ENCODE measurements around the gene CAMK2B. TPM values are rescaled to one million over a fixed set of nuclear protein-coding genes. Genes with fewer than 3 reads are reported as not detected.

Gene CAMK2B
- total and polyA plus RNA-seq, 4 donors = 21.9 to 145 (median 96.0) TPM

DNA sequence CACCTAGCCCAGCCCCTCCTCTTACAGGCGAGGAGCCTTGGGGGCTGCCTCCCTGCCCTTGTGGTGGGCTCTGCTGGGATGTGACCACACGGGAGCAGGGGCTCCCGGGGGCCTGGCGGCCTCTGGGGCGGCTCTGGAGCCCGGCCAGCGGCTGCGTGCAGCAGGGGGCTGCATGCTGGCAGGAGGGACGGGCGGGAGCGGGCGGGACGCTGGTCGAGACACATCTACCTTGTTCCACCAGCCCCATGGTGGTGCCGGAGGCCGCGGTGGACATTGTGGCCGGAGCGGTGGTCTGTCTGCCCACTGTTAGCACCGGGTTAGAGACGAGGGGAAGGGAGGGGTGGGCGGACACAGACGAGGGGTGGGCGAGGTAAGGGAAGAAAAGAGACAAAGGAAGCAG lies 86.0 kb downstream of the CAMK2B start:
- DNase-seq (ENCODE audit: low read depth in 4 of 6, low spot score in 6 of 6) = no peak
- no peaks in the 10 kb centered on the region for H3K9me3 ChIP-seq (ENCODE audit: control insufficient read depth, insufficient read depth, low read length)
- no peaks in the 10 kb centered on the region for H3K27me3 ChIP-seq (ENCODE audit: control insufficient read depth, insufficient read depth, low read length)
- 54% methylated on average over 24 of the region's 24 CpGs for WGBS (ENCODE audit: insufficient coverage)
- peaks cover 34% of the 10 kb centered on the region for H3K4me1 ChIP-seq (ENCODE audit: control insufficient read depth, insufficient read depth, low read length)
- no peak overlapping the region for H3K27ac ChIP-seq (ENCODE audit: low read depth, low read length)
- H3K36me3 ChIP-seq (ENCODE audit: control insufficient read depth, insufficient read depth, low read length) = peaks cover 87% of the 10 kb centered on the region
- no peak overlapping the region for H3K4me3 ChIP-seq (ENCODE audit: low read depth, low read length)

DNA sequence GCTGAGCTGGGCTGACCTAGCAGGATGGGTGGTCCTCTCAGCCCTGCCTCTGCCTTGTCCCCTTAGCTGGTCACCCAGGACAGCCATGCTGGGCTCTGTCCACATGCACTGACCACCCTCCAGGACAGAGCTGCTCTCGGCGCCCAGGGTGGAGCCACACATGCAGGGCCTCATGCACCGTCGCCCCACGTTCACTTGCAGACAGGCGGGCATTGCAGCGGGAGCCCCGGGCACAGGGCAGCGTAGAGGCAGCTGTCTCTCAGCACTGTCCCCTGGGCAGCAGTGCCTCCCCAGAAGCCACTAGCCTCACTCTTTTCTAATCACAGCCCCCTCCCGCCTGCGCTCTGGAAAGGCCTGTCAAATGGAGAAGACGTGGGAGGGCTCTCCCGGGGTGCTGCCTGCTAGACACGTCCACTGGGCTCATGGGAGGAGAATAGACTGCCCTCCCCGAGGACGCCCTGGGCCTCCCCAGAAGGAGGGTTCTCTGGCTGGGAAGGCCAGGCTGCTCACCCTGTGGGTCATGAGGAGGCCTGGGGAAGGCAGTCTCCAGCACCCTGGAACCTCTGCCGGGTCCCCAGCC lies 87.2 kb downstream of the CAMK2B start:
- 75% methylated on average over 17 of the region's 17 CpGs for WGBS (ENCODE audit: insufficient coverage)
- peaks cover 34% of the 10 kb centered on the region for H3K4me1 ChIP-seq (ENCODE audit: control insufficient read depth, insufficient read depth, low read length)
- DNase-seq (ENCODE audit: low read depth in 4 of 6, low spot score in 6 of 6) = no peak
- H3K4me3 ChIP-seq (ENCODE audit: low read depth, low read length) = no peak overlapping the region
- H3K9me3 ChIP-seq (ENCODE audit: control insufficient read depth, insufficient read depth, low read length) = no peaks in the 10 kb centered on the region
- H3K27ac ChIP-seq (ENCODE audit: low read depth, low read length) = no peak overlapping the region
- no peaks in the 10 kb centered on the region for H3K27me3 ChIP-seq (ENCODE audit: control insufficient read depth, insufficient read depth, low read length)
- H3K36me3 ChIP-seq (ENCODE audit: control insufficient read depth, insufficient read depth, low read length) = peaks cover 88% of the 10 kb centered on the region

GRCh38 chr7:44237696-44238095 lies 87.7 kb downstream of the CAMK2B start:
- DNase-seq (ENCODE audit: low read depth in 4 of 6, low spot score in 6 of 6) = no peak
- Histone ChIP-seq H3K9me3 (ENCODE audit: control insufficient read depth, insufficient read depth, low read length) (no peaks in the 10 kb centered on the region), H3K36me3 (ENCODE audit: control insufficient read depth, insufficient read depth, low read length) (peaks cover 88% of the 10 kb centered on the region), H3K4me3 (ENCODE audit: low read depth, low read length) (no peak overlapping the region), H3K27ac (ENCODE audit: low read depth, low read length) (no peak overlapping the region), H3K27me3 (ENCODE audit: control insufficient read depth, insufficient read depth, low read length) (no peaks in the 10 kb centered on the region), H3K4me1 (ENCODE audit: control insufficient read depth, insufficient read depth, low read length) (peaks cover 34% of the 10 kb centered on the region)
- 91% methylated on average over 10 of the region's 10 CpGs for WGBS (ENCODE audit: insufficient coverage)

GRCh38 chr7:44236333-44236728 lies 89.1 kb downstream of the CAMK2B start:
- 54% methylated on average over 2 of the region's 4 CpGs for WGBS (ENCODE audit: insufficient coverage)
- no peaks in the 10 kb centered on the region for H3K27me3 ChIP-seq (ENCODE audit: control insufficient read depth, insufficient read depth, low read length)
- H3K27ac ChIP-seq (ENCODE audit: low read depth, low read length) = no peak overlapping the region
- no peak overlapping the region for H3K4me3 ChIP-seq (ENCODE audit: low read depth, low read length)
- no peaks in the 10 kb centered on the region for H3K9me3 ChIP-seq (ENCODE audit: control insufficient read depth, insufficient read depth, low read length)
- H3K4me1 ChIP-seq (ENCODE audit: control insufficient read depth, insufficient read depth, low read length) = peaks cover 31% of the 10 kb centered on the region
- H3K36me3 ChIP-seq (ENCODE audit: control insufficient read depth, insufficient read depth, low read length) = peaks cover 83% of the 10 kb centered on the region
- DNase-seq (ENCODE audit: low read depth in 4 of 6, low spot score in 6 of 6) = no peak

- Histone ChIP-seq H3K4me1 (ENCODE audit: control insufficient read depth, insufficient read depth, low read length) (peaks cover 25% of the 10 kb centered on the region), H3K4me3 (ENCODE audit: low read depth, low read length) (no peak overlapping the region), H3K27me3 (ENCODE audit: control insufficient read depth, insufficient read depth, low read length) (no peaks in the 10 kb centered on the region), H3K27ac (ENCODE audit: low read depth, low read length) (no peak overlapping the region), H3K9me3 (ENCODE audit: control insufficient read depth, insufficient read depth, low read length) (no peaks in the 10 kb centered on the region), H3K36me3 (ENCODE audit: control insufficient read depth, insufficient read depth, low read length) (peaks cover 86% of the 10 kb centered on the region)
- DNase-seq (ENCODE audit: low read depth in 4 of 6, low spot score in 6 of 6) = no peak
- WGBS (ENCODE audit: insufficient coverage) = 60% methylated on average over 21 of the region's 22 CpGs
Measured at GRCh38 chr7:44235582-44236332, 89.6 kb downstream of the CAMK2B start.

DNA sequence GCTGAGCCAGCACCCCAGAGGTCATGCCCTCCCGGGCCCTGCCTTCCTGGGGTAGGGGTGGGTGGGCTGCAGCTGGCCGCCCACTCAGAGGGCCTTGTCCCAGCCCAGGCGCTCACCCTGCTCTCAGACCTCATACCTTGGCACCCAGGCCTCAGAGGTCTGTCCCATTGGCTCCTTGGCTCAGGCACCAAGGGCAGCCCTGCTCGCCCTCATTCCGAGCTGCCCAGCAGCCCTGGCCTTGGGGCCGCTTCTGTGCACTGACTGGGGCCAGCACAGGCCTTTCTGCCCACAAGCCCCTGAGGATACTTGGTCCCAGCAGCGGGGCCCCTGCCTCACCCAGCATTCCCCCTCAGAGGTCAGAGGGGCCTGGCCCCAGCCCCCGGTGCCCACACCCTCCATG lies 90.3 kb downstream of the CAMK2B start:
- peaks cover 87% of the 10 kb centered on the region for H3K36me3 ChIP-seq (ENCODE audit: control insufficient read depth, insufficient read depth, low read length)
- H3K4me1 ChIP-seq (ENCODE audit: control insufficient read depth, insufficient read depth, low read length) = peaks cover 25% of the 10 kb centered on the region
- no peaks in the 10 kb centered on the region for H3K27me3 ChIP-seq (ENCODE audit: control insufficient read depth, insufficient read depth, low read length)
- no peak overlapping the region for H3K27ac ChIP-seq (ENCODE audit: low read depth, low read length)
- WGBS (ENCODE audit: insufficient coverage) = 94% methylated on average over 5 of the region's 8 CpGs
- no peak for DNase-seq (ENCODE audit: low read depth in 4 of 6, low spot score in 6 of 6)
- H3K4me3 ChIP-seq (ENCODE audit: low read depth, low read length) = no peak overlapping the region
- no peaks in the 10 kb centered on the region for H3K9me3 ChIP-seq (ENCODE audit: control insufficient read depth, insufficient read depth, low read length)

DNA sequence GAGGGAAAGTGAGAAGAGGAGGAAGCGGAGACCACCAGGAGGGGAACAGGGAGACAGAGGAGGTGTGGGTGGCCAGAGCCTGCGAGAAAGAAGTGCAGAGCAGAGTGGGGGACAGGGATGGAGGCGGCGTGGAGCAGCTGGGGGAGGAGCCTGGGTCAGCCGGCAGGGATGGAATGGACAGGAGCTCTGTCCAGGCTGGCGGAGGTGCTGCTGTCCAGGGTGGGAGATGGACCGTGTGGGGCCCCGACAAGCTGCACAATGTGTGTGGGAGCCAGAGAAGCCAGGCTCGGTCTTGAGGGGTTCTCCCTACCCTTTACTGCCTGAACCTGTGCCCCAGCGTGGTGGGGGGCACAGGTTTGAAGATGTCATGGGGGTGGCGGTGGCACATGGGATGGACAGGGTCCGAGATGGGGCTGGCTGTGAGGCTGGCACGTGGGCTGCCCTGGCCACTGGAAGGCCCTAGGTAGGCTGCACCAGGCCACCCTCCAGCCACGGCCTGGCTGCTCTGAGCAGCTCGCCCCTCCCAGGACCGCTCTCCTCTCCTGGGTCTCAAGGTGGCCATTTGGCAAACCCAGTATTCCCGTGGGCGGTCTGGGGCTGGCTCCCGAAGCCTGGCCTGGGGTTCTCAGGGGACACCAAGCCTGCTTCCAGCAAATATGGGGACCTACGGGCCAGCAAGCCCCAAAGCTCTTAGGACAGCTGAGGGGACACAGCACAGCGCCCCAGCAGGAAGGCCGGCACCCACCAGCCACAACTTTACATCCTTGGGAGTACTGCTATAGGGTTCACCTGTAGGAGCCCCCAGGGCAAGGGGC lies 92.3 kb downstream of the CAMK2B start:
- DNase-seq (ENCODE audit: low read depth in 4 of 6, low spot score in 6 of 6) = no peak
- Histone ChIP-seq H3K27ac (ENCODE audit: low read depth, low read length) (no peak overlapping the region), H3K4me1 (ENCODE audit: control insufficient read depth, insufficient read depth, low read length) (peaks cover 22% of the 10 kb centered on the region), H3K27me3 (ENCODE audit: control insufficient read depth, insufficient read depth, low read length) (no peaks in the 10 kb centered on the region), H3K4me3 (ENCODE audit: low read depth, low read length) (no peak overlapping the region), H3K36me3 (ENCODE audit: control insufficient read depth, insufficient read depth, low read length) (peaks cover 90% of the 10 kb centered on the region), H3K9me3 (ENCODE audit: control insufficient read depth, insufficient read depth, low read length) (no peaks in the 10 kb centered on the region)
- WGBS (ENCODE audit: insufficient coverage) = 85% methylated on average over 22 of the region's 22 CpGs

GRCh38 chr7:44232396-44232795 lies 93.0 kb downstream of the CAMK2B start:
- H3K4me1 ChIP-seq (ENCODE audit: control insufficient read depth, insufficient read depth, low read length) = peaks cover 19% of the 10 kb centered on the region
- H3K27me3 ChIP-seq (ENCODE audit: control insufficient read depth, insufficient read depth, low read length) = no peaks in the 10 kb centered on the region
- 83% methylated on average over 13 of the region's 13 CpGs for WGBS (ENCODE audit: insufficient coverage)
- H3K36me3 ChIP-seq (ENCODE audit: control insufficient read depth, insufficient read depth, low read length) = peaks cover 87% of the 10 kb centered on the region
- H3K9me3 ChIP-seq (ENCODE audit: control insufficient read depth, insufficient read depth, low read length) = no peaks in the 10 kb centered on the region
- H3K4me3 ChIP-seq (ENCODE audit: low read depth, low read length) = no peak overlapping the region
- H3K27ac ChIP-seq (ENCODE audit: low read depth, low read length) = no peak overlapping the region
- no peak for DNase-seq (ENCODE audit: low read depth in 4 of 6, low spot score in 6 of 6)

GRCh38 chr7:44231088-44231487 lies 94.3 kb downstream of the CAMK2B start:
- H3K36me3 ChIP-seq (ENCODE audit: control insufficient read depth, insufficient read depth, low read length) = peaks cover 83% of the 10 kb centered on the region
- H3K9me3 ChIP-seq (ENCODE audit: control insufficient read depth, insufficient read depth, low read length) = no peaks in the 10 kb centered on the region
- 86% methylated on average over 12 of the region's 12 CpGs for WGBS (ENCODE audit: insufficient coverage)
- H3K4me1 ChIP-seq (ENCODE audit: control insufficient read depth, insufficient read depth, low read length) = peaks cover 9% of the 10 kb centered on the region
- no peaks in the 10 kb centered on the region for H3K27me3 ChIP-seq (ENCODE audit: control insufficient read depth, insufficient read depth, low read length)
- no peak overlapping the region for H3K4me3 ChIP-seq (ENCODE audit: low read depth, low read length)
- DNase-seq (ENCODE audit: low read depth in 4 of 6, low spot score in 6 of 6) = no peak
- no peak overlapping the region for H3K27ac ChIP-seq (ENCODE audit: low read depth, low read length)

Data from spinal cord (tissue), 10 donors.